GM21529 (cell line): Measurements from ENCODE around the gene SUSD6.

Source experiments
- ATAC-seq: cut with Tn5 transposase; IDR thresholded peaks from one replicate; pipeline ENCODE4 v1.9.1; 2021; ENCODE audit not compliant: unreplicated experiment

SUSD6 gene

GRCh38 chr14:69671365-69672030 is 60.1 kb downstream of the SUSD6 start:
- no peak for ATAC-seq

- ATAC-seq, result no peak
Observed at GRCh38 chr14:69672356-69672755, 61.0 kb downstream of the SUSD6 start.

- peak; percentile 51 for ATAC-seq
Observed at GRCh38 chr14:69673104-69673503, 61.7 kb downstream of the SUSD6 start.

- peak; percentile 24 for ATAC-seq
Observed at GRCh38 chr14:69673578-69674305, 62.3 kb downstream of the SUSD6 start.

GRCh38 chr14:69674546-69675244 is 63.3 kb downstream of the SUSD6 start:
- ATAC-seq, result no peak

GRCh38 chr14:69675245-69675583 is 63.8 kb downstream of the SUSD6 start:
- no peak for ATAC-seq

- peak; percentile 76 for ATAC-seq
Observed at GRCh38 chr14:69675877-69676416, 64.6 kb downstream of the SUSD6 start.

GRCh38 chr14:69676723-69677122 is 65.3 kb downstream of the SUSD6 start:
- ATAC-seq, result no peak

GRCh38 chr14:69680297-69680696 is 68.9 kb downstream of the SUSD6 start:
- ATAC-seq, result no peak

- no peak for ATAC-seq
Observed at GRCh38 chr14:69682136-69682535, 70.7 kb downstream of the SUSD6 start.

- no peak for ATAC-seq
Observed at GRCh38 chr14:69682621-69683263, 71.3 kb downstream of the SUSD6 start.

GRCh38 chr14:69683971-69684370 is 72.6 kb downstream of the SUSD6 start:
- ATAC-seq, result no peak

- ATAC-seq, result no peak
Observed at GRCh38 chr14:69684461-69685217, 73.2 kb downstream of the SUSD6 start.

GRCh38 chr14:69685218-69685616 is 73.8 kb downstream of the SUSD6 start:
- no peak for ATAC-seq

GRCh38 chr14:69685716-69686115 is 74.3 kb downstream of the SUSD6 start:
- no peak for ATAC-seq

GRCh38 chr14:69687606-69688298 is 76.4 kb downstream of the SUSD6 start:
- no peak for ATAC-seq

- ATAC-seq, result no peak
Observed at GRCh38 chr14:69688299-69688649, 76.9 kb downstream of the SUSD6 start.

- ATAC-seq, result no peak
Observed at GRCh38 chr14:69690042-69690441, 78.6 kb downstream of the SUSD6 start.

GRCh38 chr14:69692594-69692993 is 81.2 kb downstream of the SUSD6 start:
- no peak for ATAC-seq

GRCh38 chr14:69693145-69693544 is 81.7 kb downstream of the SUSD6 start:
- ATAC-seq, result peak; percentile 56
